Keratinocyte (primary cell): ENCODE results near the gene NOD2. TPM values are rescaled to one million over a fixed set of nuclear protein-coding genes. Genes with fewer than 3 reads are reported as not detected.

Source experiments
- DNase-seq: peaks from one replicate; pipeline ENCODE4 v3.0.0-alpha.2; 2011; ENCODE audit warnings: low read depth, missing footprints, low spot score
- FAIRE-seq: peaks from 2 replicates; lab custom pipeline; 2011; peaks lifted over from hg19 to GRCh38; lab: Jason Lieb, UNC
- H2AFZ ChIP-seq: 2 replicates; pipeline ENCODE4 v1.6.0; 2012; ENCODE audit warnings: low read length, control low read depth, inconsistent platforms; ENCODE audit not compliant: control insufficient read depth
- H3K27ac ChIP-seq: 2 replicates; pipeline ENCODE4 v1.5.1; 2011; ENCODE audit warnings: low read length; ENCODE audit not compliant: control insufficient read depth, insufficient read depth
- H3K27me3 ChIP-seq: 3 replicates; pipeline ENCODE4 v1.6.0; 2011; ENCODE audit warnings: low read length; ENCODE audit not compliant: control insufficient read depth, insufficient read depth; ENCODE audit errors: extremely low read depth
- H3K36me3 ChIP-seq, 2 experiments: 2 replicates in 1 of 2; 3 replicates in 1 of 2; pipeline ENCODE4 v1.5.1; 2011; ENCODE audit warnings: low read length in 2 of 2, mild to moderate bottlenecking in 1 of 2; ENCODE audit not compliant: control insufficient read depth in 2 of 2, insufficient read depth in 2 of 2; ENCODE audit errors: extremely low read depth in 1 of 2
- H3K4me1 ChIP-seq: 3 replicates; pipeline ENCODE4 v1.5.1; 2011; ENCODE audit warnings: low read length; ENCODE audit not compliant: control insufficient read depth, insufficient read depth; ENCODE audit errors: extremely low read depth
- H3K4me2 ChIP-seq: 3 replicates; pipeline ENCODE4 v1.6.0; 2011; ENCODE audit warnings: low read depth, low read length; ENCODE audit not compliant: control insufficient read depth, insufficient read depth; ENCODE audit errors: extremely low read depth
- H3K4me3 ChIP-seq, 3 experiments: fragments of 200-600 bp in 1 of 3; sonication (generic) in 1 of 3; 2 replicates in 2 of 3; 3 replicates in 1 of 3; pipeline ENCODE4 v1.5.1; 2011 to 2016; ENCODE audit warnings: low read length in 3 of 3, mild to moderate bottlenecking in 3 of 3, control low read depth in 2 of 3, inconsistent platforms in 1 of 3, low read depth in 1 of 3, mixed read lengths in 1 of 3, mixed run types in 1 of 3, moderate library complexity in 1 of 3; ENCODE audit not compliant: control insufficient read depth in 2 of 3, insufficient read depth in 2 of 3; ENCODE audit errors: extremely low read depth in 1 of 3
- H3K79me2 ChIP-seq: 2 replicates; pipeline ENCODE4 v1.6.0; 2012; ENCODE audit warnings: low read length; ENCODE audit not compliant: control insufficient read depth, insufficient read depth
- H3K9ac ChIP-seq: 3 replicates; pipeline ENCODE4 v1.6.0; 2011; ENCODE audit warnings: low read length; ENCODE audit not compliant: control insufficient read depth, insufficient read depth; ENCODE audit errors: extremely low read depth
- H3K9me1 ChIP-seq: 3 replicates; pipeline ENCODE4 v1.6.0; 2011; ENCODE audit warnings: low read length; ENCODE audit not compliant: control insufficient read depth, insufficient read depth; ENCODE audit errors: extremely low read depth
- H3K9me3 ChIP-seq: 2 replicates; pipeline ENCODE4 v1.5.1; 2012; ENCODE audit warnings: low read depth, low read length; ENCODE audit not compliant: control insufficient read depth
- H4K20me1 ChIP-seq: 3 replicates; pipeline ENCODE4 v1.6.0; 2011; ENCODE audit warnings: low read length; ENCODE audit not compliant: control insufficient read depth, insufficient read depth; ENCODE audit errors: extremely low read depth
- EZH2 ChIP-seq: IDR thresholded peaks from one replicate; pipeline ENCODE4 v1.6.1; 2012; ENCODE audit warnings: inconsistent platforms, mild to moderate bottlenecking, low read length, moderate library complexity
- dilution Hi-C: fragments of 300-500 bp; cut with MboI; formaldehyde crosslinking; loops from one replicate; pipeline ENCODE4 v1.7.0; 2020; ENCODE audit warnings: low sequenced_read_pairs; ENCODE audit not compliant: extremely low pct_ligation_motif_present
- polyA plus RNA-seq, 5 experiments: library from polyadenylated mRNA; depleted of rRNA in 3 of 5; stranded (reverse) in 3 of 5; stranded (forward) in 1 of 5; unstranded in 1 of 5; fragments of >200 nt; gene quantifications; 1 replicate in 1 of 5; 2 replicates in 3 of 5; 3 replicates in 1 of 5; pipeline versions ENCODE4 v1.2.1 to v1.2.3, GENCODE V29; 2011 to 2012; ENCODE audit warnings: missing spikeins in 2 of 5, low read depth in 1 of 5, low replicate concordance in 1 of 5
- TF ChIP-seq, protein P1 (sequence below), 3 experiments: IDR thresholded peaks in 1 of 3; conservative IDR thresholded peaks in 1 of 3; optimal IDR thresholded peaks in 1 of 3; 2 replicates in 2 of 3; 3 replicates in 1 of 3; pipeline versions ENCODE3 to v1.5.1; 2011; ENCODE audit warnings: low read length in 3 of 3, mild to moderate bottlenecking in 3 of 3, moderate library complexity in 2 of 3, control low read depth in 1 of 3, inconsistent platforms in 1 of 3; ENCODE audit not compliant: insufficient read depth in 2 of 3; ENCODE audit errors: extremely low read depth in 1 of 3

Gene NOD2
- polyA plus RNA-seq, 1 donor (not counting 4 experiments of a cell fraction or from before 2014, with no cell fraction given) = 0.80 TPM

DNA sequence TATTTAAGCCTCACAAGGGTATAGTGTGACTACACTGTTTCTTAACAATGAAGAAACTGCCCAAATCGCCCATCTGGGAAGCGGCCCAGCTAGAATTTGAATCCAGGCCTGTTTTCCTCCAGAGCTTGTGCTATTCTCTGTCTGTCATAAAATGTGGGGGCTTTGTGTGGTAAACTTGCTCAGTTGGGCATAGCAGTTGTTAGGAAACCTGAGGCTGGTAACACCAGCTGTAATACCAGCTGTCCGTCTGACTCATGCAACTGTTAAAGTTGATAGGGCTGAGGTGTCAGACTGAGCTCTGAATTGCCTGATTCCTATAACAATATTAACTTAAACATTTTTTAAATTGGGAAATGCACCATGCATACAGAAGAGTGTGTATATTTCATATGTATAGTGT is 9.3 kb downstream of the NOD2 start:
- dilution Hi-C loops = no loop called here
- H3K79me2 ChIP-seq = no peaks in the 10 kb centered on the region
- H4K20me1 ChIP-seq = no peaks in the 10 kb centered on the region
- no peaks in the 10 kb centered on the region for H3K9me1 ChIP-seq
- peaks cover 5% of the 10 kb centered on the region for H3K9me3 ChIP-seq
- H3K4me3 ChIP-seq = no peak overlapping the region
- no peak overlapping the region for H3K4me2 ChIP-seq
- TF ChIP-seq, protein P1, sequence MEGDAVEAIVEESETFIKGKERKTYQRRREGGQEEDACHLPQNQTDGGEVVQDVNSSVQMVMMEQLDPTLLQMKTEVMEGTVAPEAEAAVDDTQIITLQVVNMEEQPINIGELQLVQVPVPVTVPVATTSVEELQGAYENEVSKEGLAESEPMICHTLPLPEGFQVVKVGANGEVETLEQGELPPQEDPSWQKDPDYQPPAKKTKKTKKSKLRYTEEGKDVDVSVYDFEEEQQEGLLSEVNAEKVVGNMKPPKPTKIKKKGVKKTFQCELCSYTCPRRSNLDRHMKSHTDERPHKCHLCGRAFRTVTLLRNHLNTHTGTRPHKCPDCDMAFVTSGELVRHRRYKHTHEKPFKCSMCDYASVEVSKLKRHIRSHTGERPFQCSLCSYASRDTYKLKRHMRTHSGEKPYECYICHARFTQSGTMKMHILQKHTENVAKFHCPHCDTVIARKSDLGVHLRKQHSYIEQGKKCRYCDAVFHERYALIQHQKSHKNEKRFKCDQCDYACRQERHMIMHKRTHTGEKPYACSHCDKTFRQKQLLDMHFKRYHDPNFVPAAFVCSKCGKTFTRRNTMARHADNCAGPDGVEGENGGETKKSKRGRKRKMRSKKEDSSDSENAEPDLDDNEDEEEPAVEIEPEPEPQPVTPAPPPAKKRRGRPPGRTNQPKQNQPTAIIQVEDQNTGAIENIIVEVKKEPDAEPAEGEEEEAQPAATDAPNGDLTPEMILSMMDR (optimal IDR thresholded peaks at IDR 0.05 in 1 of 3, IDR thresholded peaks at IDR 0.05 in 1 of 3, conservative IDR thresholded peaks at IDR 0.05 in 1 of 3; ENCODE audit: extremely low read depth in 1 of 3, insufficient read depth in 2 of 3, low read length in 3 of 3) = no peak
- no peak for TF ChIP-seq EZH2
- H3K36me3 ChIP-seq = no peaks in the 10 kb centered on the region
- H3K4me1 ChIP-seq = peaks cover 17% of the 10 kb centered on the region
- no peaks in the 10 kb centered on the region for H3K27me3 ChIP-seq
- FAIRE-seq = no peak
- no peak for DNase-seq
- no peak overlapping the region for H2AFZ ChIP-seq
- H3K27ac ChIP-seq = no peak overlapping the region
- H3K9ac ChIP-seq = no peak overlapping the region

DNA sequence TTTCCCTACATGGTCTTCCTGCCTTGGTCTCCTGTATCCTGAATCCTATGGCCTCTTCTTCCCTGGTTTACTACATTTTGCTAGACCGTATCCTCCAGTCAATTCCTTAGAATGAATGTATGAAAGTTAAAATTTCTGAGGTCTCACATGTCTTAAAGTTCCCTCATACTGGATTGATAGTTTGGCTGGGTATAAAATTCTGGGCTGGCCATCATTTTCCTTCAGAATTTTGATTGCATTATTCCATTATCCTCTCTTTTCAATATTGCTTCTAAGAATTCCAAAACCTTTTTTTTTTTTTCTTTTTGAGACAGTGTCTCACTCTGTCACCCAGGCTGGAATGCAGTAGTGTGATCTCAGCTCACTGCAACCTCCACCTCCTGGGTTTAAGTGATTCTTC is 10.8 kb downstream of the NOD2 start:
- Histone ChIP-seq H3K9me1 (no peaks in the 10 kb centered on the region), H3K4me1 (peaks cover 11% of the 10 kb centered on the region), H2AFZ (no peak overlapping the region), H3K4me2 (no peak overlapping the region), H3K36me3 (no peaks in the 10 kb centered on the region), H4K20me1 (no peaks in the 10 kb centered on the region), H3K9me3 (peaks cover 5% of the 10 kb centered on the region), H3K27ac (no peak overlapping the region), H3K79me2 (no peaks in the 10 kb centered on the region), H3K4me3 (no peak overlapping the region), H3K27me3 (no peaks in the 10 kb centered on the region), H3K9ac (no peak overlapping the region)
- dilution Hi-C loops = no loop called here
- TF ChIP-seq EZH2 = no peak
- TF ChIP-seq, protein P1 (optimal IDR thresholded peaks at IDR 0.05 in 1 of 3, IDR thresholded peaks at IDR 0.05 in 1 of 3, conservative IDR thresholded peaks at IDR 0.05 in 1 of 3; ENCODE audit: extremely low read depth in 1 of 3, insufficient read depth in 2 of 3, low read length in 3 of 3) = no peak
- FAIRE-seq (no peak), DNase-seq (no peak)
